Peyer's patch (tissue), 4 donors: ENCODE results near the gene MICALL1. TPM values are rescaled to one million over a fixed set of nuclear protein-coding genes. Genes with fewer than 3 reads are reported as not detected.
"Not testable (repeated sequence)": the region's sequence is repeated elsewhere in the genome, so short reads cannot be mapped to it uniquely, and the experiment has no call there.

ENCODE experiments used
- DNase-seq, 3 donors: peaks; one replicate each; pipeline ENCODE4 v3.0.0-alpha.2; 2017 to 2019
- H3K27ac ChIP-seq, 4 donors: fragments of 200-600 bp; sonication (generic); one replicate each; pipeline ENCODE4 v1.5.1; 2016 to 2019
- H3K27me3 ChIP-seq, 2 donors: fragments of 200-600 bp; sonication (generic); one replicate each; pipeline ENCODE4 v1.5.1; 2019
- H3K36me3 ChIP-seq, 3 donors: fragments of 200-600 bp; sonication (generic); one replicate each; pipeline ENCODE4 v1.5.1; 2016 to 2019
- H3K4me1 ChIP-seq, 4 donors: fragments of 200-600 bp; sonication (generic); one replicate each; pipeline ENCODE4 v1.5.1; 2016 to 2019
- H3K4me3 ChIP-seq, 4 donors: fragments of 200-600 bp; sonication (generic); 1 replicate in 3 of 4; 2 replicates in 1 of 4; pipeline ENCODE4 v1.5.1; 2016 to 2019; ENCODE audit warnings: mild to moderate bottlenecking in 1 of 4
- H3K9me3 ChIP-seq, 4 donors: fragments of 200-600 bp; sonication (generic); one replicate each; pipeline ENCODE4 v1.5.1; 2016 to 2019; ENCODE audit warnings: mild to moderate bottlenecking in 1 of 4
- CTCF ChIP-seq, 6 experiments: fragments of 450-650 bp in 4 of 6; fragments of 200-600 bp in 2 of 6; sonication (generic) in 1 of 6; IDR thresholded peaks; one replicate each; pipeline ENCODE4 v1.5.1; 2017 to 2019; ENCODE audit warnings: antibody characterized with exemption in 6 of 6, mild to moderate bottlenecking in 3 of 6, moderate library complexity in 1 of 6
- POLR2A ChIP-seq, 2 donors: fragments of 450-650 bp; IDR thresholded peaks; one replicate each; pipeline ENCODE4 v1.5.1; 2017; ENCODE audit warnings: antibody characterized with exemption in 2 of 2, mild to moderate bottlenecking in 2 of 2, moderate library complexity in 2 of 2
- total RNA-seq, 4 donors: library from RNA; depleted of rRNA; stranded (reverse); fragments of >200 nt; gene quantifications; one replicate each; pipeline ENCODE4 v1.1.0, GENCODE V29; 2016

MICALL1 gene
- total RNA-seq, 4 donors from 2014 or later: 24.5 to 49.0 (median 31.8) TPM

GRCh38 chr22:37953437-37954179 is 47.5 kb downstream of the MICALL1 start, which contains the start of the genes C22orf23 and POLR2F:
Gene C22orf23 (minus strand): TSS chr22:37953601. CDS start chr22:37953149, 452 bp downstream.
Gene POLR2F (plus strand): TSS chr22:37953699. CDS start chr22:37953788, 89 bp downstream.
- Histone ChIP-seq H3K36me3 (peaks cover 0 to 22% (median 0%) of the 10 kb centered on the region in 3 donors), H3K4me3 (peak within 1 kb of the TSS; percentile 82 to 92 (median 84)), H3K27me3 (no peaks in the 10 kb centered on the region), H3K27ac (peak within 1 kb of the TSS; percentile 63 to 79 (median 72)), H3K4me1 (peaks cover 0 to 24% (median 11%) of the 10 kb centered on the region in 4 donors), H3K9me3 (no peaks in the 10 kb centered on the region)
- DNase-seq: peak; percentile 91 to 98 (median 94)
- TF ChIP-seq CTCF (IDR thresholded peaks at IDR 0.05) (no peak), POLR2A (IDR thresholded peaks at IDR 0.05) (peak; percentile 47 to 73)

- peak overlapping the region in 2 of 4 donors; percentile 82 to 85 for H3K4me3 ChIP-seq
- no peaks in the 10 kb centered on the region for H3K27me3 ChIP-seq
- peaks cover 0 to 24% (median 11%) of the 10 kb centered on the region in 4 donors for H3K4me1 ChIP-seq
- TF ChIP-seq CTCF (IDR thresholded peaks at IDR 0.05) (no peak), POLR2A (IDR thresholded peaks at IDR 0.05) (no peak)
- no peaks in the 10 kb centered on the region for H3K9me3 ChIP-seq
- no peak for DNase-seq
- peaks cover 0 to 32% (median 0%) of the 10 kb centered on the region in 3 donors for H3K36me3 ChIP-seq
- no peak overlapping the region for H3K27ac ChIP-seq
Observed at GRCh38 chr22:37954686-37955085, 48.6 kb downstream of the MICALL1 start.

GRCh38 chr22:37955825-37956397 is 49.8 kb downstream of the MICALL1 start:
- not testable (repeated sequence) for H3K27me3 ChIP-seq, H3K4me3 ChIP-seq, H3K27ac ChIP-seq, DNase-seq, H3K9me3 ChIP-seq
- Histone ChIP-seq H3K36me3 (peaks cover 0 to 45% (median 0%) of the 10 kb centered on the region in 3 donors), H3K4me1 (peaks cover 0 to 24% (median 11%) of the 10 kb centered on the region in 4 donors)

GRCh38 chr22:37957232-37957631 is 51.1 kb downstream of the MICALL1 start:
- DNase-seq: no peak
- no peaks in the 10 kb centered on the region for H3K27me3 ChIP-seq
- H3K27ac ChIP-seq: no peak overlapping the region
- H3K9me3 ChIP-seq: no peaks in the 10 kb centered on the region
- H3K4me1 ChIP-seq: peaks cover 0 to 23% (median 11%) of the 10 kb centered on the region in 4 donors
- H3K4me3 ChIP-seq: no peak overlapping the region
- TF ChIP-seq CTCF (IDR thresholded peaks at IDR 0.05) (no peak), POLR2A (IDR thresholded peaks at IDR 0.05) (no peak)
- H3K36me3 ChIP-seq: peaks cover 0 to 58% (median 0%) of the 10 kb centered on the region in 3 donors

GRCh38 chr22:37959231-37959825 is 53.2 kb downstream of the MICALL1 start:
- H3K27me3 ChIP-seq: no peaks in the 10 kb centered on the region
- H3K4me3 ChIP-seq: no peak overlapping the region
- H3K9me3 ChIP-seq: no peaks in the 10 kb centered on the region
- TF ChIP-seq POLR2A (IDR thresholded peaks at IDR 0.05): no peak
- no peak for TF ChIP-seq CTCF (IDR thresholded peaks at IDR 0.05)
- H3K4me1 ChIP-seq: peaks cover 0 to 10% (median 4%) of the 10 kb centered on the region in 4 donors
- no peak for DNase-seq
- H3K27ac ChIP-seq: no peak overlapping the region
- H3K36me3 ChIP-seq: peaks cover 0 to 69% (median 0%) of the 10 kb centered on the region in 3 donors
